CD4-positive, alpha-beta T cell (primary cell): ENCODE measurements around the gene FDCSP. TPM values are rescaled to one million over a fixed set of nuclear protein-coding genes. Genes with fewer than 3 reads are reported as not detected.

ENCODE experiments used
- ATAC-seq: fragments of 200-7000 bp; cut with Tn5 transposase; one replicate; pipeline ENCODE4 v1.10.0; 2022; ENCODE audit warnings: mild to moderate bottlenecking; ENCODE audit not compliant: poor library complexity
- CTCF ChIA-PET: fragments of 350-600 bp; sonication (Branson Sonifier 250); formaldehyde crosslinking; loops from one replicate; lab custom pipeline; 2021; ENCODE audit warnings: antibody characterized with exemption, inconsistent platforms; lab: Charles Lee
- POLR2A ChIA-PET: fragments of 350-600 bp; sonication (Branson Sonifier 250); formaldehyde crosslinking; loops from one replicate; lab custom pipeline; 2021; ENCODE audit warnings: antibody characterized with exemption, inconsistent platforms; lab: Charles Lee
- DNase-seq, 14 experiments: peaks; one replicate each; pipeline ENCODE4 v3.0.0-alpha.2; 2013 to 2020; ENCODE audit warnings: mixed read lengths in 2 of 14
- H3K27ac ChIP-seq, 2 donors: one replicate each; pipeline versions ENCODE4 v1.5.1 to v1.7.0; 2013; ENCODE audit warnings: low read length in 2 of 2, low read depth in 1 of 2, mild to moderate bottlenecking in 1 of 2
- H3K27me3 ChIP-seq, 2 experiments: 1 replicate in 1 of 2; 2 replicates in 1 of 2; pipeline versions ENCODE4 v1.6.1 to v1.7.0; 2013; ENCODE audit warnings: low read length in 2 of 2, control low read depth in 1 of 2, mild to moderate bottlenecking in 1 of 2, moderate library complexity in 1 of 2; ENCODE audit not compliant: insufficient read depth in 2 of 2, control insufficient read depth in 1 of 2
- H3K36me3 ChIP-seq: one replicate; pipeline ENCODE4 v1.6.1; 2013; ENCODE audit warnings: low read length, control low read depth; ENCODE audit not compliant: insufficient read depth
- H3K4me1 ChIP-seq: one replicate; pipeline ENCODE4 v1.6.1; 2013; ENCODE audit warnings: low read length, control low read depth; ENCODE audit not compliant: insufficient read depth
- H3K4me3 ChIP-seq: one replicate; pipeline ENCODE4 v1.5.1; 2013; ENCODE audit warnings: mild to moderate bottlenecking, low read length, moderate library complexity
- H3K9me3 ChIP-seq, 2 experiments: 1 replicate in 1 of 2; 2 replicates in 1 of 2; pipeline versions ENCODE4 v1.6.1 to v1.7.0; 2013; ENCODE audit warnings: low read length in 2 of 2, mild to moderate bottlenecking in 2 of 2, control low read depth in 1 of 2, moderate library complexity in 1 of 2; ENCODE audit not compliant: control insufficient read depth in 1 of 2, insufficient read depth in 1 of 2
- H3K27ac Mint-ChIP-seq: one replicate; pipeline ENCODE4 v1.8.0; 2020; ENCODE audit warnings: mixed read lengths
- H3K27me3 Mint-ChIP-seq: one replicate; pipeline ENCODE4 v1.8.0; 2021; ENCODE audit warnings: mixed read lengths
- H3K36me3 Mint-ChIP-seq: one replicate; pipeline ENCODE4 v1.8.0; 2021; ENCODE audit warnings: low read depth, mixed read lengths
- H3K4me1 Mint-ChIP-seq: one replicate; pipeline ENCODE4 v1.8.0; 2021; ENCODE audit warnings: low read depth, mixed read lengths
- H3K4me3 Mint-ChIP-seq: one replicate; pipeline ENCODE4 v1.8.0; 2020; ENCODE audit warnings: mild to moderate bottlenecking, mixed read lengths
- H3K9me3 Mint-ChIP-seq: one replicate; pipeline ENCODE4 v1.8.0; 2020; ENCODE audit warnings: mixed read lengths
- CTCF ChIP-seq: fragments of 200-600 bp; IDR thresholded peaks from one replicate; pipeline ENCODE4 v1.8.0; 2022; ENCODE audit warnings: antibody characterized with exemption, mild to moderate bottlenecking
- intact Hi-C, 2 experiments: fragments of 100-400 bp; cut with DNase I in 1 of 2; cut with micrococcal nuclease in 1 of 2; formaldehyde crosslinking; loops; one replicate each; pipeline versions ENCODE4 v1.15.1 to v1.9.0; 2023 to 2025; cut with DNase I, micrococcal nuclease
- total RNA-seq, 174 experiments: library from RNA in 2 of 174; stranded (reverse) in 2 of 174; gene quantifications; one replicate each; pipeline ENCODE4 v1.2.3 and lab custom pipeline; 2021 to 2026

FDCSP gene
- total RNA-seq, 2 experiments from 2014 or later = not detected

DNA sequence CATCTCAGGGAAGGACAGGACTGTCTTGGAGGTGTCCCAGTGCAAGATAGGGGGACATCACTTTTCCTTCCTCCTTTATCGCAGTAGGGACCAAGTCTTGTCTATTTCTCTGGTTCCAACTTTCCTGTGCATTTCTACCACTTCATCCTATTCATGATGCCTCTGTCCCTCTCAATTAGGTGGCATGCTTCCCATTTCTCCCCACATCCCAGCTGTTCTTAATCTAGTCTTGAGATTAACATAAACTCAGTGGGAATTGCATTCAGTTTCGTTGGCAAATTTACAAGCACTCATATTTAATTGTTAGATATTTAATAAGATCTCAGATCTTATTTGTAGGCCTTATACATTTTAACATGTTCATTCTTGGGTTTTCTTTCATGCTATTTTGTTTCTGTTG is 46.1 kb upstream of the FDCSP start:
- POLR2A ChIA-PET = no interaction called here
- H3K27me3 Mint-ChIP-seq = no peaks in the 10 kb centered on the region
- no peak overlapping the region for H3K27ac Mint-ChIP-seq
- H3K4me1 ChIP-seq = no peaks in the 10 kb centered on the region
- DNase-seq (no peak), ATAC-seq (no peak)
- H3K27ac ChIP-seq = no peak overlapping the region
- no peak overlapping the region for H3K4me3 ChIP-seq
- no peaks in the 10 kb centered on the region for H3K9me3 ChIP-seq
- no peaks in the 10 kb centered on the region for H3K4me1 Mint-ChIP-seq
- no peaks in the 10 kb centered on the region for H3K36me3 Mint-ChIP-seq
- intact Hi-C loops = loop anchor here in 1 of 2 experiments (5.0 kb wide), 1 partner anchor 493 kb away; no protein-coding TSS in a partner anchor
- no peaks in the 10 kb centered on the region for H3K36me3 ChIP-seq
- no peaks in the 10 kb centered on the region for H3K9me3 Mint-ChIP-seq
- H3K4me3 Mint-ChIP-seq = no peak overlapping the region
- H3K27me3 ChIP-seq = no peaks in the 10 kb centered on the region
- TF ChIP-seq CTCF = no peak
- CTCF ChIA-PET = no interaction called here

DNA sequence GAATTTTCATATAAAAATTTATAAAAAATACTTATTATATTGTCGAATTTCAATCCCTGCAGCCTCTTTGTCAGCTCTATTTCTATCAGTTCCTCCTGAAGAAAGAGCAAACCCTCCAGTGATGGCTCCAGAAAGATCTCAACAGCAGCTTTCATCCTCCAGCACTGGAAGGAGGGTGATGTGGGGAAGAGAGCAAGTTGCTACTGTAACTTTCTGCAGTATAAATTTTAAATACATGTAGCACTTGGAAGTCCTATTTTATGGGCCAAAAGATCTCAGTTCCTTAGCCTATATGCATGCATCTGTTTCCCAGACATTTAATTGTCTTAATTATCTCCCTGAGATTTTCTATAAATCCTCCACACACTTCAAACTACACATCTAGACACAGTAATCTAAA is 44.1 kb upstream of the FDCSP start:
- H3K9me3 ChIP-seq = no peaks in the 10 kb centered on the region
- no peaks in the 10 kb centered on the region for H3K27me3 ChIP-seq
- ATAC-seq = no peak
- no peak overlapping the region for H3K4me3 Mint-ChIP-seq
- no peaks in the 10 kb centered on the region for H3K36me3 ChIP-seq
- intact Hi-C loops = loop anchor here in 1 of 2 experiments (5.0 kb wide), 1 partner anchor 495 kb away; no protein-coding TSS in a partner anchor
- H3K4me3 ChIP-seq = no peak overlapping the region
- no peaks in the 10 kb centered on the region for H3K4me1 ChIP-seq
- ChIA-PET POLR2A (no interaction called here), CTCF (interaction anchor here (0.7 kb wide), 1 partner anchor 18 kb away, joined by 3 read pairs; no protein-coding TSS in a partner anchor)
- H3K27ac Mint-ChIP-seq = no peak overlapping the region
- TF ChIP-seq CTCF = no peak
- H3K27me3 Mint-ChIP-seq = no peaks in the 10 kb centered on the region
- H3K9me3 Mint-ChIP-seq = no peaks in the 10 kb centered on the region
- no peak overlapping the region for H3K27ac ChIP-seq
- H3K36me3 Mint-ChIP-seq = no peaks in the 10 kb centered on the region
- no peaks in the 10 kb centered on the region for H3K4me1 Mint-ChIP-seq
- no peak for DNase-seq

GRCh38 chr4:70182517-70183167 is 43.3 kb upstream of the FDCSP start:
- Histone ChIP-seq H3K27ac (no peak overlapping the region), H3K36me3 (no peaks in the 10 kb centered on the region), H3K9me3 (no peaks in the 10 kb centered on the region), H3K4me1 (no peaks in the 10 kb centered on the region), H3K4me3 (no peak overlapping the region), H3K27me3 (no peaks in the 10 kb centered on the region)
- no peaks in the 10 kb centered on the region for H3K36me3 Mint-ChIP-seq
- H3K4me3 Mint-ChIP-seq = no peak overlapping the region
- no peaks in the 10 kb centered on the region for H3K27me3 Mint-ChIP-seq
- no peak overlapping the region for H3K27ac Mint-ChIP-seq
- H3K4me1 Mint-ChIP-seq = no peaks in the 10 kb centered on the region
- no peak for TF ChIP-seq CTCF
- ChIA-PET POLR2A (no interaction called here), CTCF (interaction anchor here (0.7 kb wide), 1 partner anchor 18 kb away, joined by 3 read pairs; no protein-coding TSS in a partner anchor)
- intact Hi-C loops = loop anchor here in 1 of 2 experiments (5.0 kb wide), 1 partner anchor 495 kb away; no protein-coding TSS in a partner anchor
- ATAC-seq (no peak), DNase-seq (no peak)
- H3K9me3 Mint-ChIP-seq = no peaks in the 10 kb centered on the region
